IPS DF 6.9 (cell line): ENCODE data around the gene MAGEB17.

Experiments
- DNase-seq: peaks from one replicate; pipeline ENCODE4 v3.0.0-alpha.2; 2013; ENCODE audit warnings: low read depth, low spot score
- H3K27ac ChIP-seq: one replicate; pipeline ENCODE4 v1.5.1; 2013; ENCODE audit warnings: low read length, control low read depth
- H3K27me3 ChIP-seq: 2 replicates; pipeline ENCODE4 v1.6.1; 2013; ENCODE audit warnings: mild to moderate bottlenecking, low read length; ENCODE audit not compliant: control insufficient read depth, insufficient read depth
- H3K36me3 ChIP-seq: 2 replicates; pipeline ENCODE4 v1.6.1; 2013; ENCODE audit warnings: low read length; ENCODE audit not compliant: control insufficient read depth, insufficient read depth
- H3K4me1 ChIP-seq: 2 replicates; pipeline ENCODE4 v1.6.1; 2013; ENCODE audit warnings: low read length; ENCODE audit not compliant: control insufficient read depth, insufficient read depth
- H3K4me3 ChIP-seq: 2 replicates; pipeline ENCODE4 v1.5.1; 2013; ENCODE audit warnings: mild to moderate bottlenecking, low read length
- H3K9me3 ChIP-seq: 2 replicates; pipeline ENCODE4 v1.6.1; 2013; ENCODE audit warnings: low read length, inconsistent platforms; ENCODE audit not compliant: control insufficient read depth, insufficient read depth
- WGBS: extraction: QIAGEN DNeasy Blood & Tissue Kit; methylation state at CpG from one replicate; pipeline ENCODE4 v1.1.7; 2013; ENCODE audit warnings: mixed read lengths, missing lambda C conversion rate; ENCODE audit not compliant: insufficient read length, insufficient coverage; 5-methylcytosine and 5-hydroxymethylcytosine counted together

The MAGEB17 gene

DNA sequence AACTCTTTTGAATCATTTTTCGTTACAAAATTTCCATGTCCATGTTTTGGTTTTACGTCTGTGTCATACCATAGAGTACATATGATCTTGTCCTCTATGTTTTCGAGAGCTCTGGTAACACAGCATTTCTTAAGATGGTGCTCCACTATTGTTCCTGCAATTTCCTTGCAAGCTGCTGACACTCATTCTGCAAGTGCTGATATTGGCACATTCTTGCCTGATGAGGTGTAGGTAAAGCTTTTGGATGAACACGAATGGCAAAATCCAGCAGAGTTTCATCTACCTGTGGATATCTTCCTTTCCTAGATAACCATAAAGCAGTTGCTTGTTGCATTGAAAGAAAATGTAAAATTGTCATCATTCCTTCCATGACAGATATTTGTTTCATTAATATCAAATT, 41.3 kb downstream of the MAGEB17 start:
- Histone ChIP-seq H3K9me3 (no peaks in the 10 kb centered on the region), H3K4me1 (no peaks in the 10 kb centered on the region; the same call in 1 of the 2 replicates), H3K27ac (no peak overlapping the region), H3K4me3 (no peak overlapping the region), H3K27me3 (no peaks in the 10 kb centered on the region), H3K36me3 (no peaks in the 10 kb centered on the region)
- no CpG with 5 or more reads among the region's 4 CpGs for WGBS
- no peak for DNase-seq

DNA sequence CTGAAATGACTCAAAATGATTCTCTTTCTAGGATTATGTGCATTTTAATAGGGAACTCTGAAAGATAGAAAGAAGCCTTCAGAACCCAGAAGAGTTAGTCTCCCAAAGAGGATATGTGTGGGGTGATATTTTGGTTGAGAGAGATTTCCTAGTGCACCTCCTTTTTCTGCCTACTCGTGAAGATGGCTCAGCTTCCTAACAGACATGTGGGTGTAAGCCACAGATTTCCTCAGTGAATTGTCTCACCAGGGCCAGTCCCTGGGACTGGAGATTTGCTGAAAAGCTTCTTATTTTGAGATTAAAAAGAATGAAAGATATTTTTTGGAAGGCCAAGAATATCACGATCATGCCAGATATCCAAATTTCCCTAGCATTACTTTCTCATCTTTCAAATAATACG, 42.8 kb downstream of the MAGEB17 start:
- no peak overlapping the region for H3K27ac ChIP-seq
- no peaks in the 10 kb centered on the region for H3K36me3 ChIP-seq
- H3K27me3 ChIP-seq = no peaks in the 10 kb centered on the region
- no peaks in the 10 kb centered on the region; the same call in 1 of the 2 replicates for H3K4me1 ChIP-seq
- no peak overlapping the region for H3K4me3 ChIP-seq
- DNase-seq = no peak
- WGBS = no CpG with 5 or more reads among the region's 3 CpGs
- no peaks in the 10 kb centered on the region for H3K9me3 ChIP-seq

GRCh38 chrX:16212024-16212423, 44.7 kb downstream of the MAGEB17 start:
- H3K27ac ChIP-seq = no peak overlapping the region
- no CpG with 5 or more reads among the region's 2 CpGs for WGBS
- no peak for DNase-seq
- H3K4me1 ChIP-seq = no peaks in the 10 kb centered on the region; the same call in 1 of the 2 replicates
- no peaks in the 10 kb centered on the region for H3K27me3 ChIP-seq
- H3K36me3 ChIP-seq = no peaks in the 10 kb centered on the region
- H3K9me3 ChIP-seq = no peaks in the 10 kb centered on the region
- no peak overlapping the region for H3K4me3 ChIP-seq

GRCh38 chrX:16212436-16212835, 45.2 kb downstream of the MAGEB17 start:
- Histone ChIP-seq H3K4me3 (no peak overlapping the region), H3K27ac (no peak overlapping the region), H3K36me3 (no peaks in the 10 kb centered on the region), H3K4me1 (no peaks in the 10 kb centered on the region; the same call in 1 of the 2 replicates), H3K27me3 (no peaks in the 10 kb centered on the region), H3K9me3 (no peaks in the 10 kb centered on the region)
- DNase-seq = no peak

- Histone ChIP-seq H3K4me3 (no peak overlapping the region), H3K27me3 (no peaks in the 10 kb centered on the region), H3K9me3 (no peaks in the 10 kb centered on the region), H3K36me3 (no peaks in the 10 kb centered on the region), H3K27ac (no peak overlapping the region), H3K4me1 (no peaks in the 10 kb centered on the region; the same call in 1 of the 2 replicates)
- no CpG with 5 or more reads among the region's 2 CpGs for WGBS
- DNase-seq = no peak
Measured at GRCh38 chrX:16213961-16214360, 46.7 kb downstream of the MAGEB17 start.

DNA sequence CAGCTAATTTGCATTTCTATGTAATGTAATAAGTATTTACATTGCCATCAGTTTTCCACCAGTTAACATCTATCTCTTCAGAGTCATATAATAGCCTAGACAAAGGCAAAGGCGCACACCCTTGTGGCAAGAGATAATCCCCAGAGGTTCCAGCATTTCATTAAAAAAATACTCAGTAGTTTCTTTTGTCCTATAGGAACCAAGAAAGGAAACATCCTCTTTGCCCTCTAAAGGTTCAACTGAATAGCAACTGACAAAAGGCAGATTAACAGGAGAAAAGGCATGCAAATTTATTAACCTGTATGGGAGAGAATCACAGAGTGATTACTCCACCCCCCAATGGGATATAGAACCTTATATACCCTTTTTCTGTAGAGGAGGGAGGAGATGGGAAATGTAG, 48.4 kb downstream of the MAGEB17 start:
- no peaks in the 10 kb centered on the region for H3K27me3 ChIP-seq
- H3K9me3 ChIP-seq = no peaks in the 10 kb centered on the region
- no peaks in the 10 kb centered on the region for H3K36me3 ChIP-seq
- DNase-seq = peak; percentile 7
- H3K27ac ChIP-seq = no peak overlapping the region
- no CpG with 5 or more reads among the region's 1 CpG for WGBS
- H3K4me1 ChIP-seq = no peaks in the 10 kb centered on the region; the same call in 1 of the 2 replicates
- H3K4me3 ChIP-seq = no peak overlapping the region
